ENCODE data around the gene KAT7. TPM values are rescaled to one million over a fixed set of nuclear protein-coding genes. Genes with fewer than 3 reads are reported as not detected.

The KAT7 gene
- total RNA-seq, 1 donor from 2014 or later: 65.7 TPM

GRCh38 chr17:49882434-49882833, 94.0 kb downstream of the KAT7 start:
- TF ChIP-seq CTCF (IDR thresholded peaks at IDR 0.05; ENCODE audit: partially characterized antibody, unreplicated experiment): no peak
- H3K27ac Mint-ChIP-seq (ENCODE audit: unreplicated experiment): no peak overlapping the region
- H3K4me3 Mint-ChIP-seq (ENCODE audit: unreplicated experiment): no peak overlapping the region
- H3K4me1 Mint-ChIP-seq (ENCODE audit: low read depth, unreplicated experiment): peaks cover 7% of the 10 kb centered on the region
- peaks cover 2% of the 10 kb centered on the region for H3K9me3 Mint-ChIP-seq (ENCODE audit: unreplicated experiment)
- H3K36me3 Mint-ChIP-seq (ENCODE audit: unreplicated experiment): no peaks in the 10 kb centered on the region
- no peak for DNase-seq
- H3K27me3 Mint-ChIP-seq (ENCODE audit: unreplicated experiment): peaks cover 8% of the 10 kb centered on the region

Other genes starting within 250 kb of the KAT7 start
- gene NXPH3, start 212.8 kb upstream of the KAT7 start, total RNA-seq (ENCODE audit: unreplicated experiment): 2.0 TPM
- gene SPOP, start 110.6 kb upstream of the KAT7 start, total RNA-seq (ENCODE audit: unreplicated experiment): 49.5 TPM
- 123 TPM for gene SLC35B1, start 80.7 kb upstream of the KAT7 start, total RNA-seq (ENCODE audit: unreplicated experiment)
- 11.9 TPM for gene FAM117A, start 24.6 kb upstream of the KAT7 start, total RNA-seq (ENCODE audit: unreplicated experiment)
- not detected for gene TAC4, start 59.4 kb downstream of the KAT7 start, total RNA-seq (ENCODE audit: unreplicated experiment)
- gene DLX4, start 180.5 kb downstream of the KAT7 start, total RNA-seq (ENCODE audit: unreplicated experiment): 0.29 TPM
- 0.37 TPM for gene DLX3, start 206.5 kb downstream of the KAT7 start, total RNA-seq (ENCODE audit: unreplicated experiment)